Measurements from ENCODE around the gene GPR84.

GPR84 gene

DNA sequence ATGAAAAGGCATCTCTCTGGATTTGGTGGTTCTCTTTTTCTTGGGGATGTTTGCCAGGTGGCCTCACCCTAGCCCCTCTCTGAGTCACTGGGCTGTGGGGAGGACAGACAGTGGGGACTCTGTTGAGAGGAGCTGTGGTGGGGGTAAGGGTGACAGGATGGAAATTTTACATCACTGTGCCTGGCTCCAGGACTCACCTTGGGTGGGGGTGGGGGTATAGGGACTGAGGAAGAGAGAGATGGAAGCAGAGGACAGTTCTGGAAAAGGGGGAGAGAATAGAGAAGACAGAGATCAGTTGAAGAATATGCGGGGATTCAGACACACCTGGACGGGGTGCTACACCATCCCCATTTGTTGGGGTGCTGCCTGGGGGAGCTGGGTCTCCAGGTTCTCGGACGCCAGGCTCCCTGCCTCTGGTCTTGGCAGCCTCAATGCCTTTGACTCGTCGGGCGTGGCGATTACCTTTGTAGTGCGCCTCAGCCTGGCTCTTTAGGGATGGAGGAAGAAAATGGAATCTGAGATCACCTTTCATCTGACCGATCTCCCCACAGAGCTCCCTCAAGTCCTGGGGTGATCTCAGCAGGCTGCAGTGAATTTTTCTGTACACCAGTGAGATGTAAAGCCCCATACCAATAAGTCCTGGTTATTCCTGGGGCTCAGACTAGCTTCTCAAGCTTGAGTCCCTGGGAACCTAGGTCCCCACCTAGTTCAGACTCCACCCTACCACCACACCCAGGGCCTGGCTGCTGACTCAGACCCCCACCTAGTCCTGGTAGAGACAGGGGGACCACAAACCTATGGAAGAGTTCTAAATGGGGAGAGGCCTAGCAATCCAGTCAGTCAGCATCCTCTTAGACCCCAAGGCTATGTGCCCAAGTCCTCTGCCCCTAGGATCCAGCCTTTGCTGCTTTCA is 9.6 kb upstream of the GPR84 start:
- DNase-seq, result no peak

DNA sequence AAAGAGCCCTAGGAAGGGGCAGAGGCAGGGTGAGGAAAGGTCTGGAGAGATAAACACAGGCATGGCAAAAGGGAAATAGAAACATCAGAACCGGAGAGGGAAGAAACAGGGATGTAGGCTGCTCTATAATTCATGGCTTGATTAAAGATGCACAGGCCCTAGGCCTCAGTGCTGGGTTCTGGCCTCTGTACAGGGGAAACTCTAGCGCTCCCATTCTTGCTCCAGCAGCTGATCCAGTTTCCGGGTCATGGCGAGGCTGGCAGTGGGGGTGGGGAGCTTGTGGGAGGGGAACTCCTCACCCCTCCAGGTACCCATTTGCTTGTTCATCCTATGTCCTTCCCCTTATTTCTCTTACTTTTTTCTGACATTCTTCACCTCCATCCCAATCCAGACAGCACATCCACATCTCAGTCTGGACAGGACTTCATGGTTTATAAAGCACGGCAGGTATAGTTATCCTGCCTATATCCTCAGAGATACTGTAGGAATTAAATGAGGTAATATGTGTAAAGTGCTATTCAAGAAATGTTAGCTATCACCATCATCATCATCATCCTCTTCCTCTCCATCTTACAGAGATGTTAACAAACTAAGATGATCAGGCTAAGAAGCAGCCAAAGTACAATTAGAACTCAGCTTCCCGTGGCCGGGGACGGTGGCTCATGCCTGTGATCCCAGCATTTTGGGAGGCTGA is 8.0 kb upstream of the GPR84 start:
- no peak for DNase-seq

GRCh38 chr12:54371328-54372112 is 7.2 kb upstream of the GPR84 start:
- DNase-seq, result no peak

DNA sequence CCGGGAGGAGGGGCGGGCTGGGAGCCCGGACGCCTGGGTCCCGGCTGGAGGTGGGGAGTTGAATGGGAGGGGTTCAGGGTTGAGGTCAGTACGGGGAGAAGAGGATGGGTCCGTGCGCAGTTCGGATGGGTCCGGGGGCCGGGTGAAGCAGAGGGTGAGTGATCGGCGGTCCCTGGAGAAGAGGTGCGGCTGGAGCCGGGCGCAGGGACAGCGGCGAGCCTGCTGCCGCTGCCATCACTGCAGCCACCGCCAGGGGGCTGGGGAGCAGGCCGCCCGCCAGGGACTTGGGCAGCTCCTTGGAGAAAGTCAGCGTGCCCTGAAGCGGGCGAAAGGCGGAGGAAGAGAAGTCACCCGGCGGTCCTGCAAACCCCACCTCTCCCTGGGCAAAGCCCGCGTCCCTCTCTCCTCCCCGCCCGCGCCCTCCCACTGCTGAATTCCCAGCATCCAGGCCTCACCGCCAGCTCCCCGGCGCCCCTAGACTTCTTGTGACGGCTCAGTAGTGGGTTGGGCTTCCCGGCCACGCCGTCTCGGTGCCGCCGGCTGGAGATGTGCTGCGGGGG is 6.0 kb upstream of the GPR84 start:
- DNase-seq, result peak; percentile 86

GRCh38 chr12:54369597-54370131 is 5.4 kb upstream of the GPR84 start:
- no peak for DNase-seq

DNA sequence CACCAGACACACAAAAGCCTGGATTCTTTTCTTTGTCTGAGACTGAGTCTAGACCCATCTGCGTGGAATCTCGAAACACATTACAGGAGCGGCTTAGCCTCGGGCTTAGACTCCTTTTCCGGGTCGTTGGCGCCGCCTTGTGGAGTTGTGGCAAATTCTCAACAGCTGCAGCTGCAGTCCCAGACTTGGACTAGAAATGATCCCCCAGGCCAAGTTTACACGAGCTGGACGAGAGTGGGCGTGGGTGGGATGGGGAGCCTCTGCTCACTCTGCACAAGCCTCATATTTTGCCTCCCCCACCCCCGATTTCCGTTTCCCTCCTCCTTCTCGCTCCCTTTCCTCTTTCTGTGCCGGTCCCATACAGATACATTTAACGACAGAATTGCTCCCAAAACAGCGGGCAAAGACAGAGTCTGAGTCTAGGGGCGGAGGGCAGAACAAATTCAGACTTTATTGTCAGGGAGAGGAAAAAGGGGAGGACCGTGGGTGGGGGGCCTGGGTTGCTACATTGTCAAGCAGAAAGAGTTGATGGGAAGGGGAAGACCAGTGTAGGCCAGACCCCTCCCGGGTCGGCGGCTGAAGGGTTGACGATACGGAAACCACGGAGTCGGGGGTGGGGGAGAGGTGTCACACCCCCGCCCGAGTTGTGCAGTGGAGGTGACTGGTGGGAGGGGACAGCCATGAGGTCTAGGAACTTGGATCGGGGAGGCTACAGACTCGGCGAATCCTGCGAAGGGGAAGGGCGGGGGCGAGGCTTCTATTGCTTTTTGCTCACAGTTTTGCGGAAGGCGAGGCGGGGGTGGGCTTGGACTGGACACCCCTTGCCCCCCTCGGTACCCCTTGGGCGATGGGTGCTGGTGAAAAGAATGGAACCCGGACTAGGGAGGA is 4.7 kb upstream of the GPR84 start:
- DNase-seq, result peak; percentile 78

- DNase-seq, result no peak
Measured at GRCh38 chr12:54368025-54368708, 3.9 kb upstream of the GPR84 start.

DNA sequence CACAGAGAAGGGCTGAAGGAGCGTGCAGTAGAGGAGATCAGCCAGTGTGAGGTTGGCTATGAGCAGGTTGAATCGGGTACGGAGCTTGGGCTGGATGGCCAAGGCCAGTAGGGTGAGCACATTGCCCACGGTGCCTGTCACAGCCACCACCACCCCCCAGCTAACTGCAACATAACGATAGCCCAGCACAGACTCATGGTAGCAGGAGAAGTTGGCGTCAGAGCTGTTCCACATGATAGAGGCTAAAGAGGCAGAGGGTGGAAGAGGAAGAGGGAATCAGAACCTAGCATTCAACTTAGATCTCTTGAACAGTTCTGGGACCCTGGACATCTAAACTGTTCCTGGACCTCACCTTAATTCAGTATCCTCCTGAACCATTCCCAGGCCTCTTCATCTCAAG is 668 bp downstream of the GPR84 start:
- DNase-seq, result no peak

DNA sequence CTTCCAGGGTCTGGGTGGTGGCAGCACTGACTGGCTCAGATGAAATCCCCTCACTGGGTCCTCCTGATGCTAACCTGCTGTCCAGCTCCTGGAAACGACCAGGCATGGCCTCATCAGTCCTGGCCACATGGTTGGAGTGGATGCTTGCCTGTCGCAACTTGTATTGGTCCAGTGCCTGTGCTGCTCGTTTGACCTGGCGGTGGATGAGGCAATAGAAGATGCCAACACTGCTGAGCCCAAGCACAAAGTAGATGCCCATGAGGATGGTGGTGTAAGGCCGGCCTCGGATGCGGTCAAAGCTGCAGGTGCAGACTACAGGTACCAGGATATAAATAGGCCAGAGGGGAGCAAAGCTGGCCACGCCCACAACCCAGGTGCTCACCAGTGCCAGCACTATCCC is 1.2 kb downstream of the GPR84 start:
- DNase-seq, result no peak

- DNase-seq, result peak; percentile 62
Measured at GRCh38 chr12:54360717-54361456, 3.4 kb downstream of the GPR84 start.

DNA sequence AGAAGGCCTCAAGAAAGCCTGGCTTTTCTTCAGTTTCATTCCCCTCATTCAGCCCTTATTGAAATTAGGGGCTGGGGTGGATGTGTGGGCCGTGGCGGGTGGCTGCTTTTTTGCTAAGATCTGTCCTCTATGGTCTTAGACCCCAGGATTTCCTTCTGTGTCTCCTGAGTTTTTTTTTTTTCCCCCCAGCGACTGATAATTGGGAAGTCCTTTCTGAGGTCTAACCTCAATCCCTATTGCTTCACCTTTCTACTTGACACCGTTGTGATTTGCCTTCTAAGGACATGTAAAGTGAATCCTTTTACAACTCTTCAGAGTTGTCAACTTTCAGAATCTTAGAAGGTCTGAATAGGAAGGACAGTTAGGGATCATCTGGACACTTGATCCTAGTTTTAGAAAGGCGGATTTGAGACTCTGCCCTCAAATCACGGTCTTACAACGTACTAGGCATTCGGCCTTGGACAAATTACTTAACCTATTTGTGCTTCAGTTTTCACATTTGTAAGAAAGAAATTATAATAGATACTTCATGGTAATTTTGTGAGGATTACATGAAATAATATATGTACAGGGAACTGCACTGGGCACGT is 4.4 kb downstream of the GPR84 start:
- no peak for DNase-seq

DNA sequence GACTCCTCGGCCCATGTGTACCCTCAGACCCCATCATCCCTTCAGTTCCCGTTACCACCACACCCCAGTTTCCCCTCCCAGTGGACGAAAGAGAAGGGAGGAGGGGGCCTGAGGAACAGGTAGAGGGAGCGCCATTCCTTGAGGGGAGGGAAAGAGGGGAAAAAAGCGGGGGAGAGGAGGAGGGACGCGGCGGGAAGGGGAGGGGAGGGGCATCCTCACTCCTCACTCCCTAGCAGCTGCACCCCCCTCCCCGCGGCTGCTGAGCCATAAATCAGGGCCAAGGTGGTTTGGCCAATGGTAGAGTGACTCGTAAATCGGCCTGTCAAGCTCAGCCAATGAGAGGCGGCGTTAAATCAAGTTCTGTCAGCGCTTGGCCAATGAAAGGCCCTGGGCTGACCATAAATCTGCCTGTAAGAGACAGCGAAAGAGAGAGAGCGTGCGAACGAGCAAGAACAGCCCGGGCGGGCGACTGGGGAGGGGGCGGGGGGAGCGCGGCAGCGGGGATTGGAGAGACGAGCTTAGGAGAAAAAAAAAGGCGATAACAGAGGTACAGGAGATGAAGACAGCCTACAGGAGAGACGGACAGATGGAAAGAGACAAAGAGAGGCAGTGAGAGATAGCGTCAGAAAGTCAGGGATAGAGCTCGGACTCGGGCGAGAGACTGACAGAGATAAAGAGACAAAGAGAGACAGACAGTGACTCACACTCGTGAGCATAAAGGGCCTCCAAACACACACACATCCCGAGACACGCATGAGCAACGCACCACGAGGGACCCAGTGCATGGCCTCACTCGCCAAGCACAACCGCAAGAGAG is 5.1 kb downstream of the GPR84 start:
- DNase-seq, result peak; percentile 98

DNA sequence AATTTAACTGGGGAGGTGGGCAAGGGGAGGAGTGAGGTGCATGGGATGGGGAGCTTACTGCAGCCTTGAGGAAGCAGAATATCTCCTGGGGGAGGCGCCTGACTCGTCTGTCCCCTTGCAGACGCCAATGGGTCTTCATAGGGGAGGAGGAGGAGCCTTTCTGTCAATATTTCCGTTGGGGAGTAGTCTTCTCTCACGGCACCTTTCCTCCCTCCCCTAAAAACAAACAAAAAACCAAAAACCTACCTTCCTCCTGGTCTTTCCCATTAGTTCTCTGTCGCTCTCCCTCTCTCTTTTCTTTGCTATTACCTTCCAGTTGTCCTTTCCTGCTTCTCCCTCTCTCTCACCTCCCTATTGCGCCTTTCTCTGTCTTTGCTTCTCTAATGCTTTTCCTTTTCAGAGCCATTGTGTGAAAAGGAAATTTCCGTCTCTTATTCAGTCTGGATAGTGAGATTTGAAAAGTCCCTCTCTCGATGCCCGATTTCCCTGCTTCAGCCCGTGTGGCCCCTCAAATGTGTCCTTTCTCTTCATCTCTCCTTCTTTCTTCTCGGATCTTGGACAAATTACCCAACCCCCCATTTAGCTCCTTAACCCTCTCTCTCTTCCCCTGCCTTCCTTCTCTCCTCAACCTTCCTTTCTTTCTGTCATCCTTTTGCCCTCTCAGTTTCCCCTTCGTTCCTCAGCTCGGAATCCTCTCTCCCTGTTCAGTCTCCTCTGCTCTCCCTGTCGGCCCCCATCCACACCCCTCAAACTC is 5.9 kb downstream of the GPR84 start:
- DNase-seq, result no peak

DNA sequence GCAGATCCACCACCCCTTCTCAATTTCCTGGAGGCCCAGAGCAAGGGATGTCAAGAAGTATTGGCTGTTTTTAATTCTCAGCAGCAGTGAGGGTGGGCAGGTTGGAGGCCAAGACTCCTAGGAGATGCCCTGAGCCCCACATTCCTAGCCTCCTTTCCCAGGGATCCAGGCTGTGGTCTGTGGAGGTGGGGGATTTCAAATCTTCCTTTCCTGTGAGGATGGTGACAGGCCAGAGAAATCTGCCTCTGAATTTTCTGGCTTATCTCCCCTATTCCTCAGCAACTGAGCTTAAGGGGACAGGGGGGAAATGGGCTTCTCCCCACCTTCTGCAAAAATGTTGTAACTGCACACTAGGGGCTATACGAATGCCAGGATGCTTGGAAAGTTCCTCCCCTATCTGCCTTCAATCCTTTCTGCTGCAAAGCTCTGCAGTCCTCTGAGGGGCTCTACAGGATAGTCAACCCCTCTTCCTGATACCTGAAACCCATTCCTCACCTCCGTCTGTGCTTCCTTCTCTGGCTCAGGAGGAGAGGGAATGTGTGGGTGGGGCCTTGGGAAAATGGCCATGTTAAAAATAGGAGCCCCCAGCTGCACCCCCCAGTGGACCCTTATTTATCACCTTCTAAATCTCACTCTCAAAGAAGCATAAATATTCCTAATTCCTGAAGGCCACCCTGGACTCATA is 6.6 kb downstream of the GPR84 start:
- no peak for DNase-seq

DNA sequence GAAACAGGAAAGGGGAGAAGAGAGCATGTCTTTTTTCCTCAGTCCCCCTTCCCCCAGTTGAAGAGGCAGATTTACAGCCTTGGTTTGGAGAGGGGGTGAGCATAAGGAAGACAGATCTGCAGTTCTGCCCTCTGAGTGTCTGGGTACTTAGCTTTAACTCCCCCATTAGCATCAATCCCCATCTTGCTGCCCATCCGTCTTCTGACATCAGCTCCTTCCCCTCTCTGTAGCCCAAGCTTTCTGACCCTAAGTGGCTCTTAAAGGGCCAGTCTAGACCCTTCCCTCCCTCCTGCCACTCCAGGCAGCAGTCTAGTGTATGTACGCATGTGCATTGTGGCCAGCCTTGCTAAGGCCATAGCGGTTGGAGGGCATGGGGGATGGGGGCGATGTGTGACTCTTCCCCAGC is 7.3 kb downstream of the GPR84 start:
- DNase-seq, result no peak

GRCh38 chr12:54356228-54356627 is 8.1 kb downstream of the GPR84 start:
- DNase-seq, result no peak

DNA sequence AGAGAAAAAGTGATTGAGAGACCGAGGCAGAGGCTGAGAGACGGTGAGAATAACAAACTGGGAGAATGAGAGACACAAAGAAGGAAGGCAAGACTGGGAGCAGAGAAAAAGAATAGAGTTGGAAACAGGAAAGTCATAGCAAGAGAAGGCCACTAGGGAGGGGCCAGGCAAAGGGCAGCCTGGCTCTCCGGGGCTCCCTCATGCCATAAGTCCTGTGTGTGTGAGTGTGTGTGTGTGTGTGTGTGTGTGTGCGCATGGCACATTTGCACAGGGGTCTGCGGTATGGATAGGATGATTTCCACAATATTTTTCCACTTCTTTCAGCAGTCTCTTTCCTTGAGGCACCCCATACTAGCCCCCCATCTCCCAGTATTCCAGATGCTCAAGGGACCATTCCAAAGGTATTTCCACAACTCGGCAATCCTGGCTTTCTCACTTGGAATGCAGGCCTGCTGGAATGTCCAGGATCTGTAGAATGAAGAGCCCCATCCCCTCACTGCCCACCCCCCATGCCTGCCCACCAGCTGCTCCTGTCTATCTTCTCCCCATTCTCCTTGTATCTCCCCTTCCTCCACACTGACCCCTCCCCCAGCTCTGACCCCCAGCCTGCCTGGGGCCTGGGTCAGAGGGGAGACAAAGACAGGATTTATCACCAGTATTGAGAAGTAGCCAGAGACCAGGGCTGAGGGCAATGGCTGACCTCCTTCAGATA is 9.0 kb downstream of the GPR84 start:
- DNase-seq, result no peak
